Measurements from ENCODE around the gene F11R.
"Not testable (repeated sequence)": the region's sequence is repeated elsewhere in the genome, so short reads cannot be mapped to it uniquely, and the experiment has no call there.

F11R gene

GRCh38 chr1:161044535-161044907 lies 23.6 kb upstream of the F11R start:
- no peak for DNase-seq (ENCODE audit: low read depth in 2 of 2)

GRCh38 chr1:161039546-161039945 lies 18.6 kb upstream of the F11R start:
- no peak for DNase-seq (ENCODE audit: low read depth in 2 of 2)

DNA sequence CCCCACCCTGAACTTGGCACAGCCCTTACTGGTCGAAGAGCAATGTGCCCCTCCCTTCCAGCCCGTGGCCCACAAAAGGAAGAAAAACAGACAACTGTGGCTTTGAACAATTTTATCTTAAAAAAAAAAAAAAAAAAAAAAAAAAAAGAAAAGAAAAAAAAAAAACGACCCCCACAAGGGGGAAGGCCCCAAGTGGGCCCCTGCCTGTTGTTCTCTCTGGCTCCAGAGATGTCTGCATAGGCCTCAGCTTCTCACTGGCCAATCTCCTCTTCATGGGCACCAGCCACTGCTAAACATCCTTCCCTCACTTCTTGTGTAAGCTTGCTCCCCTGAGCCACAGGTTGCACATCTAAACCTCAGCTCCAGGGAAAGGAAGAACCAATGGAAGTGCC lies 18.2 kb upstream of the F11R start:
- DNase-seq (ENCODE audit: low read depth in 2 of 2), result no peak

DNA sequence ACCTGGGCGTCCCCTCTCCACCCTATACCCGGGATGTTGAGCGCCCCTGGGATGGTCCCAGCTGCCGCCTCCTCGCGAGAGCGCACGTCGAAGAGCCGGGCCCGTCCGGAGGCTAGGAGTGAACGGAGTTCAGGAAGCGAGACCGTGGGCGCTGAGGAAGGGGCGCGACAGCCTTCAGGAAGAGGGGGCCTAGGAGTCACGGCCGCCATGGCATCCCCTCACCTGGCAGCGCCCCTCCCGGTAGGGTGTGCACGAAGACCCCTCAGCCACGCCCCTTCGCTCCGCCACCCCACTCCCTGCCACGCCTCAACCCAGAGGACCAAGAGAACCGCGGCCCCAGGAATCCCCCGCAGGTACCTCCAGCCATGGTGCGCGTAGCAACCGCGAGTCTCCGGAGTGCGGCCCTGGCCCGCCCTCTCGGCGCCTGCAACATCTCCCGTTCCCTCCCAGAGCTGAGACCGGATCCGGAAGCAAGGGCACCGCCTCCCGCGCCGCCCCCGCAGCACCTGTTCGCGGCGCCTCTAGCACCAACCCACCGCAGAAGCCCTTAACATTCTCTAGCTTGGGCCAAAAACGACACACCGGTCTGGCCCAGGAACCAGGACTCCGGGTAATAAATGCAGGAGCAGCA lies 17.7 kb upstream of the F11R start, which contains the start of gene TSTD1:
Gene TSTD1, minus strand, starts transcription at position 442 of the 631 bp plus-strand sequence. Its CDS starts 75 bp downstream, at position 367.
- DNase-seq (ENCODE audit: low read depth in 2 of 2), result no peak

- no peak for DNase-seq (ENCODE audit: low read depth in 2 of 2)
Observed at GRCh38 chr1:161037661-161038522, 16.9 kb upstream of the F11R start.

GRCh38 chr1:161033751-161034150 lies 12.8 kb upstream of the F11R start:
- DNase-seq (ENCODE audit: low read depth in 2 of 2), result no peak

DNA sequence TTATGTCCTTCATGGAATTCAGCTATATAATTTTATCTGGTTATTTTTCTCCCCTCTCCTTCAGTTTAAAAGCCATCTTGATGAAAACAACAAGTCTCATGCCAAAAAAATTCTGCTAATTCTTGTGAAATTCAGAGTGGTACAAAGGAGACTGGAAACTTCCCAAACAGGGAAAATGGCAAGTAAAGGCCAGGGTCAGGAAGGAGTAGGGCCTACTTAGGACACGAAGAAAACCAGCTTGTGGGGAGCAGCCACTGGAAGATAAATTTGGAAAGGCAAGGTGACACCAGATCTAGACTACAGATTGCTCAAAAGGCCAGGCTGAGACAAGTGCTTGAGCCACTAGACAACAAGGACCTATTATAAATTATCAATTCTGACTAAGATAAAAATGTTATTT lies 11.5 kb upstream of the F11R start:
- no peak for DNase-seq (ENCODE audit: low read depth in 2 of 2)

DNA sequence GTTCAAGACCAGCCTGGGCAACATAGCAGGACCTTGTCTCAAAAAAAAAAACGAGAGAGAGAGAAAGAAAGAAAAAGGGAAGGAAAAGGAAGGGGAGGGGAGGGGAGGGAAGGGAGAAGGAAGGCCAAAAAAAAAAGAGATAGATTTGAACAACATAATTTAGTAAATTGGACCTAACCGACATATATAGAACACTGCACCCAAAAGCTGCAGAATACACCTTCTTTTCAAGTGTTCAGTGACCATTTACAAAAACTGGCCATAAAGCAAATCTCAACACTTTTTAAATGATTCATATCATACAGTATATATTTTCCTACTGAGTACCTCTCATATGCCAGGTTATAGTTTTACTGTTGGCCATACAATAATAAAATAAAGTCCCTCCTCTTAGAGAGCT lies 10.9 kb upstream of the F11R start:
- DNase-seq (ENCODE audit: low read depth in 2 of 2), result no peak

DNA sequence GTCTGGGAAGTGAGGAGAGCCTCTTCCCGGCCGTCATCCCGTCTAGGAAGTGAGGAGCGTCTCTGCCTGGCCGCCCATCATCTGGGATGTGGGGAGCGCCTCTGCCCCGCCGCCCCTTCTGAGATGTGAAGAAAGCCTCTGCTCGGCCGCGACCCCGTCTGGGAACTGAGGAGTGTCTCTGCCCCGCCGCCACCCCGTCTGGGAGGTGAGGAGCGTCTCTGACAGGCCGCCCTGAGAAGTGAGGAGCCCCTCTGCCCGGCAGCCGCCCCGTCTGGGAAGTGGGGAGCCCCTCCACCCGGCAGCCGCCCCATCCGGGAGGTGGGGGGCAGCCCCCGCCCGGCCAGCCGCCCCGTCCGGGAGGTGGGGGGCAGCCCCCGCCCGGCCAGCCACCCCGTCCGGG lies 8.5 kb upstream of the F11R start:
- DNase-seq (ENCODE audit: low read depth in 2 of 2), result not testable (repeated sequence)

DNA sequence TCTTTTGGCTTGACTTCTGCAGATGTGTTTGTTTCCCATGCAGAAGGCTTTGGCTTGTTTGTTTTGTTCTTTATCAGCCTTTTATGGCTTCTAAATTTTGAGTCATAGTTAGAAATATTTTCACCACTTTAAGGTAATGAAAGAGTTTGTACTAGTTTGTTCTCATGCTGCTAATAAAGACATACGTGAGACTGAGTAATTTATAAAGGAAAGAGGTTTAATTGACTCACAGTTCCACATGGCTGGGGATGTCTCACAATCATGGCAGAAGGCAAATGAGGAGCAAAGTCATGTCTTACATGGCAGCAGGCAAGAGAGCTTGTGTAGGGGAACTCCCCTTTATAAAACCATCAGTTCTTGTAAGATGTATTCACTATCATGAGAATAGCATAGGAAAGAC lies 6.0 kb upstream of the F11R start:
- not testable (repeated sequence) for DNase-seq (ENCODE audit: low read depth in 2 of 2)

DNA sequence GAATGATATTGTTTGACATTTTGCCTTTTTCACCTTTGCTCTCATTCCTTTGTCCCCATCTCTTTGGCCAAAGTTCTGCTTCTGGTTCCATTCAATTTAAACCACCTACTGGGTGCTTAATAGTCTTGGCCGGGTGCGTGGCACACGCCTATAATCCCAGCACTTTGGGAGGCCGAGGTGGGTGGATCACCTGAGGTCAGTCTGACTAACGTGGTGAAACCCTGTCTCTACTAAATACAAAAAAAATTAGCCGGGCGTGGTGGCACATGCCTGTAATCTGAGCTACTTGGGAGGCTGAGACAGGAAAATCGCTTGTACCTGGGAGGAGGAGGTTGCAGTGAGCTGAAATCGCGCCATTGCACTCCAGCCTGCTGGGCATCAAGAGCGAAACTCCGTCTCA lies 1.5 kb upstream of the F11R start:
- DNase-seq (ENCODE audit: low read depth in 2 of 2), result not testable (repeated sequence)

GRCh38 chr1:161021970-161022353 lies 1.0 kb upstream of the F11R start:
- no peak for DNase-seq (ENCODE audit: low read depth in 2 of 2)

GRCh38 chr1:161021165-161021969 lies 415 bp upstream of the F11R start:
- DNase-seq (ENCODE audit: low read depth in 2 of 2), result no peak

GRCh38 chr1:161019751-161020495 lies 1.0 kb downstream of the F11R start:
- no peak for DNase-seq (ENCODE audit: low read depth in 2 of 2)

- DNase-seq (ENCODE audit: low read depth in 2 of 2), result not testable (repeated sequence)
Observed at GRCh38 chr1:161019111-161019660, 1.8 kb downstream of the F11R start.

DNA sequence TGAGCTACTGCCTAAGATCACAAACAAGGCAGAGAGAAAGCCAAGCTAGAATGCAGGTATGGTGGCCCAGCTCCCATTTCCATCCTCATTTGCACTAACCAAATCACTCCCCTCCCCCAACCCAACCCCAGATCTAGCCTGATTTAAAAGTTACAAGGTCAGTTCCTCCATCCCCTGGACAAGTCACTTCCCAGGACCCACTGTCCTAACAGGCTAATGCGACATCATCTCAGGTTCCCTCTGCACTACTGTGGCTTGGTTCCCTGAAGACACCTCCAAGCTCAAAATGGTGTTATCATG lies 2.4 kb downstream of the F11R start:
- no peak for DNase-seq (ENCODE audit: low read depth in 2 of 2)

DNA sequence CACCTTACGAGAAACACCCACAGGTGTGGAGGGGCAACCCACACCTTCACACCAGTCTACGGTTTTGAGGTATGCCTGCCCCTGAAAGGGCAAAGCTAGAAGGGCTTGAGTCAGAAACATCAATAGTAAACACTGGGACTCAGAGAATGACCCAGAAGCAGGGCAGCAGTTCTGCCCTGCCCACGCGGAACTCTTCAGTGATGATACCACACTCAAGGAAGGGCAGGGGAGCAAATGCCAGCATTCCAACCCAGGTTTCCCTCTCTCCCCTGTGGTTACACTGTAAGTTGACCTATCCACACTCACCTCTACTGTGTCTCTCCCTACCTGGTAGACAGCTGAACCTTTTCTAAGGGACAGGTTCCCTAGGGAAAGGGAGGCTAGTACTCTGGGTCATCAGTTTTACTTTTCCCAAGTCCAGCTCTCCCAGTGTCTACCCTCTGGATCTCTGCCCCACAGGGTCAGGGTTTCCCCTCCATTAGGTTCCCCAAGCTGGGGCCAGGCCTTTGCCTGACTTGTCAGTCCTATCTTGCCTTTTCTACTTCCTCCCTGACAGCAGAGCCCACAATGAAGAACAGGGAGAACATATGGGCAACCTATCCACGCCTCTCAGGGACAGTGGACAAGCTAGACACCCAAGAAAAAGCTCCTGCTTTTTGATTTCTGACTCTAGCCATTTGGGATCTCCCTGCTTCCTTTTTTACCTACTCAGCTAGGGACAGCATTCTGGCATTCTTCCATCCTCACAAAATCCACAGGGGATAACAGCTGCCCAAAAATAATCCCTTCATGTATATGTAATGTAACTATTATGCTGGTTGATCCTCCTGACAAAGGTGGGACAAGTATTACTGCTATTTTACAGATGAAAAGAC lies 3.0 kb downstream of the F11R start:
- no peak for DNase-seq (ENCODE audit: low read depth in 2 of 2)

GRCh38 chr1:161017181-161017580 lies 3.8 kb downstream of the F11R start:
- not testable (repeated sequence) for DNase-seq (ENCODE audit: low read depth in 2 of 2)

DNA sequence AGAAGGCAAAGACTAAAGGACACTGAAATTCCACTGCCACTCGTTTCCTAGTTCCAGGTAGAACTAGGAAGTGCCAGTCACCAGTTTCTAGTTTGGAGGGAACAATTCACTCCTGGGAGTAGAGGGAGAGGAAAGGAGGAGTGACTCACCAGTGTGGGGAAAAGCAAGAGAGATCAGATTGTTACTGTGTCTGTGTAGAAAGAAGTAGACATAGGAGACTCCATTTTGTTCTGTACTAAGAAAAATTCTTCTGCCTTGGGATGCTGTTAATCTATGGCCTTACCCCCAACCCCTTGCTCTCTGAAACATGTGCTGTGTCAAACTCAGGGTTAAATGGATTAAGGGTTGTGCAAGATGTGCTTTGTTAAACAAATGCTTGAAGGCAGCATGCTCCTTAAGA lies 4.3 kb downstream of the F11R start:
- not testable (repeated sequence) for DNase-seq (ENCODE audit: low read depth in 2 of 2)

DNA sequence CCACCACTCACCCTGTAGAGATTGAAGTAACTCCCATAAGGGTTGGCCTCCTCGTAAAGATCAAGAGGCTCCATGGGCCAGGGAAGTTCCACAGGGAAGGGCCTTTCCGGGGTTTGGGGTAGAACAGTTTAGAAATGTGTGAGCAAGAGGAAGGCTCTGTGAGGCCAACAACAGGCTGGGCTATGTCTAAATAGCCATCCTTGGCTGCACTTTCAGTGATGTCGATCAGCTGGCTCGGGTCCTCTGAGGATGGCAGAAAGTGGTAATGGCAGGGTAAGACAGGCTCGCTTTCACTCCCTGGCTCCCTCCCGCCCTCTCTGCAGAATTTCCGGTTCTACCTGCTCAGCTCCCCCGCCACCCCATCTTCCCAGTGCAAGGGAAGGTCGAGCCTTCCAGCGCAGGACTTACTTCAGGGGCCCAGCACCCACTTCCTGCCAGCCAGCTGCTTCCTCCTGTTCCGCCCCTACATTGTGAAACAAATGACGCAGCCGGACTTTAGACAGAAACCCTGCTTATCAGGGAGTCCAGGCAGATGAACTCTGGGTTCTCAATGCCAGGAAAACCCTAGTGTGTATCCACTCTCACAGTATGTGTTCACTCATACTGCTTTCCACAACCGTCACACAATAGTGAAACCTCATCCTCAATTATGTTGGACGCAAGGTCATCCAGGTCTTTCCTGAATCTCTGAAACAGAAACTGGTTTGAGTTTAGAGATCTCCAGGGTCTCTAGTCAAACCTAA lies 7.3 kb downstream of the F11R start:
- no peak for DNase-seq (ENCODE audit: low read depth in 2 of 2)
